ENCODE results near the gene FGGY. TPM values are rescaled to one million over a fixed set of nuclear protein-coding genes. Genes with fewer than 3 reads are reported as not detected.

The FGGY gene
- total RNA-seq, 4 donors from 2014 or later: 20.6 to 138 (median 32.8) TPM

- DNase-seq: no peak
- intact Hi-C loops (cut with DNase I; ENCODE audit: low total_unique reads): no loop called here
- no peaks in the 10 kb centered on the region for H3K4me1 ChIP-seq
Measured at GRCh38 chr1:59617434-59617833, 320.5 kb downstream of the FGGY start.

GRCh38 chr1:59619557-59619956 is 322.7 kb downstream of the FGGY start:
- Histone ChIP-seq H3K36me3 (no peaks in the 10 kb centered on the region), H3K4me3 (no peak overlapping the region), H3K27me3 (no peaks in the 10 kb centered on the region), H3K9me3 (no peaks in the 10 kb centered on the region), H3K4me1 (no peaks in the 10 kb centered on the region), H3K27ac (no peak overlapping the region)
- intact Hi-C loops (cut with DNase I; ENCODE audit: low total_unique reads): no loop called here
- DNase-seq: no peak
- TF ChIP-seq CTCF (IDR thresholded peaks at IDR 0.05) (no peak), POLR2A (IDR thresholded peaks at IDR 0.05) (no peak)

More at GRCh38 chr1:59617434-59617833, 320.5 kb downstream of the FGGY start:
- H3K27me3 ChIP-seq: no peaks in the 10 kb centered on the region
- no peak overlapping the region for H3K4me3 ChIP-seq
- no peak overlapping the region for H3K27ac ChIP-seq
- TF ChIP-seq CTCF (IDR thresholded peaks at IDR 0.05) (no peak), POLR2A (IDR thresholded peaks at IDR 0.05) (no peak)
- no peaks in the 10 kb centered on the region for H3K36me3 ChIP-seq
- no peaks in the 10 kb centered on the region for H3K9me3 ChIP-seq

- DNase-seq: no peak
- Histone ChIP-seq H3K9me3 (no peaks in the 10 kb centered on the region), H3K27ac (no peak overlapping the region), H3K4me3 (no peak overlapping the region), H3K27me3 (no peaks in the 10 kb centered on the region), H3K36me3 (no peaks in the 10 kb centered on the region), H3K4me1 (no peaks in the 10 kb centered on the region)
- TF ChIP-seq POLR2A (IDR thresholded peaks at IDR 0.05) (no peak), CTCF (IDR thresholded peaks at IDR 0.05) (no peak)
- intact Hi-C loops (cut with DNase I; ENCODE audit: low total_unique reads): no loop called here
Measured at GRCh38 chr1:59625384-59625783, 328.5 kb downstream of the FGGY start.

GRCh38 chr1:59631561-59632255 is 334.8 kb downstream of the FGGY start:
- H3K36me3 ChIP-seq: no peaks in the 10 kb centered on the region
- H3K4me1 ChIP-seq: no peaks in the 10 kb centered on the region
- no peaks in the 10 kb centered on the region for H3K9me3 ChIP-seq
- no peak overlapping the region for H3K27ac ChIP-seq
- H3K4me3 ChIP-seq: no peak overlapping the region
- intact Hi-C loops (cut with DNase I; ENCODE audit: low total_unique reads): no loop called here
- H3K27me3 ChIP-seq: no peaks in the 10 kb centered on the region
- TF ChIP-seq CTCF (IDR thresholded peaks at IDR 0.05): no peak
- TF ChIP-seq POLR2A (IDR thresholded peaks at IDR 0.05): no peak
- no peak for DNase-seq

- Histone ChIP-seq H3K4me3 (no peak overlapping the region), H3K36me3 (no peaks in the 10 kb centered on the region), H3K4me1 (no peaks in the 10 kb centered on the region), H3K27ac (no peak overlapping the region), H3K27me3 (no peaks in the 10 kb centered on the region), H3K9me3 (no peaks in the 10 kb centered on the region)
- DNase-seq: no peak
- TF ChIP-seq CTCF (IDR thresholded peaks at IDR 0.05) (no peak), POLR2A (IDR thresholded peaks at IDR 0.05) (no peak)
- intact Hi-C loops (cut with DNase I; ENCODE audit: low total_unique reads): no loop called here
Measured at GRCh38 chr1:59635097-59635496, 338.2 kb downstream of the FGGY start.

Data from uterus (tissue), 4 donors.